Measurements from ENCODE around the gene ITIH2.
A peak's percentile ranks its signal among the peaks of the same experiment; 100 is the strongest.
"Not testable (repeated sequence)": the region's sequence is repeated elsewhere in the genome, so short reads cannot be mapped to it uniquely, and the experiment has no call there.

Gene ITIH2

DNA sequence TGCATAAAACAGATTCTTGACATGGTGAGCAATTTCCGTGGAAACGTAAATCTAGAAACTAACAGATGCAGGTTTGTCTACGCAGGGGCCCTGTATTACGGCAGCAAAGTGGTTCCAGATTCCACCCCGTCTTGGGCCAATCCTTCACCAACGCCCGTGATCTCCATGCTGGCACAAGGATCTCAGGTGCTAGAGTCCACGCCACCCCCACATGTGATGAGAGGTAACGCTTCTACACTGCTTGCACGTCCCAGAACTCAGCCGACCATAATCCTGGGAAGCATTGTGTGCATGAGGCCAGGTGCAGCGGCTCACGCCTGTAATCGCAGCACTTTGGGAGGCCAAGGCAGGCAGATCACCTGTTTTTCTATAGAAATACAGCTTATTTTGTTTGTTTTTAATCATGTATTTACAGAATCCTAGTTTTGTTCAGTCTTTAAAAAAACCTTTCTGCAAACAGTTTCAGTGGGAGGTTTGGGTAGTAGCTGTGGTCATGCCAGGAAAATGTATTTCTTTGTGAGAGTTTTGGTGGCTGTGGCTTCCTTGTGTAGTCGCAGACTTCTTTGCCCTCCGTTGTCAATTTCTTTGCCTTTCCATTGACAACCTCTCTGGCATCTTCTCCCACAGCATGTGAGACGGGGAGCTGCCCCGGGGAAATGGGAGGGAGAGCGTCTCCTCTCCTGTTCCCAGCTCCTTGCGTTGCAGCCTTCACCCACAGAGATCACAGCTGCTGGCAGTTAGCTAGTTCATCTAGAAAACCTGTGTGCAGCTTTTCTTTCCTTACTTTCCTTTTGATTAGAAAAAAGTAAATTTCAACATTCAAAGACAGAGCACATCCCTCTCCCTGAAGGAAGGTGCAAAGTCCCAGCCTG, 35.7 kb downstream of the ITIH2 start:
- FAIRE-seq, result no peak
- DNase-seq (ENCODE audit: insufficient read length, low spot score), result no peak

DNA sequence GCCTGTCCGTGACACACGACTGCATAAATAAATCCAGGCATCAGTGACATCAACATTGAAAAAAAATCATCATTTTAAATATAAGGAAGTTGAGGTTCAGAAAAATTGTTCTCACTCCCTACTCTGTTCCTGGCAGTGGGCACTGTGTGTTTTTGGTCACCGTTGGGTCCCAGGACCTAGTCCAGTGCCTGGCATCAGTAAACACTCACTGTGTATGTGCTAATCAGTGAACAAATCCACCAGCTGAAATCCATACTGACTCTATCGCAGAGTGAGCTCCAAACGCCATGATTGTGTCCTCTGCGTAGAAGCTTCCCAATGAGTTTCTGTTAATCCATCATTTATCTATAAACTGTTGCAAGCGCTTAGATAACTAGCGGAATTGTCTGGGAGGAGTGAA, 41.2 kb downstream of the ITIH2 start:
- DNase-seq (ENCODE audit: insufficient read length, low spot score) (no peak), FAIRE-seq (no peak)

DNA sequence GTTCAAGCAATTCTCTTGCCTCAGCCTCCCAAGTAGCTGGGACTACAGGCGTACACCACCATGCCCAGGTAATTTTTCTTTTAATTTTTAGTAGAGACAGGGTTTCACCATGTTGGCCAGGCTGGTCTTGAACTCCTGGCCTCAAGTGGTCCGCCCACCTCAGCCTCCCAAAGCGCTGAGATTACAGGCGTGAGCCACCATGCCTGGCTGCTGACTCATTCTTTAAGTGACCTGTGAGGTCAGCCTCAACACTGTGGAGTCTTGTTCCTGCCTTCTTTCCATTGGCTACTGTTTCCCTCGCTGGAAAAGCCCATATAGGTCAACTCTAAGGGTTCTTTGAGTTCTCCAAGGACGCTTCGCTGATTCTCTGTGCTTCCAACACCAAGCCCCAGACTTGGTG, 45.5 kb downstream of the ITIH2 start:
- not testable (repeated sequence) for FAIRE-seq; DNase-seq (ENCODE audit: insufficient read length, low spot score)

DNA sequence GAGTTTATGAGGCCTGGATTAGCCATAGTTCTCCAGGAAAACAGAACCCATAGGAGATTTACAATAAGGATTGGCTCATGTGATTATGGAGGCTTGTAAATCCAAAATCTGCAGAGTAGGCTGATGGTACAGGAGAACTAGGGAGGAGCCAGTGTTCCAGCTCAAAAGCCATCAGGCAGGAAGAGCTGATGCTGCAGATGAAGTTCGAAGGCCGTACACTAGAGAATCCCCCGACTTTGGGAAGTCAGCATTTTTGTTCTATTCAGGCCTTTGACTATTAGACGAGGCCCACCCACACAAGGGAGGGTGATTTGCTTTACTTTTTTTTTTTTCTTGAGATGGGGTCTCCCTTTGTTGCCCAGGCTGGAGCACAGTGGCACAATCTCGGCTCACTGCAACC, 47.1 kb downstream of the ITIH2 start:
- FAIRE-seq, result no peak

DNA sequence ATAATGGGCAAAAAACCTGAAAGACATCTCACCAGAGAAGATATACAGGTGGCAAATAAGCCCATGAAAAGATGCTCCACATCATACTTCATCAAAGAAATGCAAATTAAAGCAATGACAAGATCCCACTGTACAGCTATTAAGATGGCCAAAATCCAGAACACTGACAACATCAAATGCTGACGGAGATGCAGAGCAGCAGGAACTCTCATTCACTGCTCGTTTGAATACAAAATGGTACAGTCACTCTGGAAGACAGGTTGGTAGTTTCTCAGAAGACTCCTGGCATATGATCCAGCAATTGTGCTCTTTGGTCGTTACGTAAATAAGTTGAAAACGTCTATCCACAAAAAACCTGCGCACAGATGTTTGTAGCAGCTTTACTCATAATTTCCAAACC, 49.1 kb downstream of the ITIH2 start:
- no peak for DNase-seq (ENCODE audit: insufficient read length, low spot score)
- FAIRE-seq, result no peak

More for the DNA sequence above, 47.1 kb downstream of the ITIH2 start:
- no peak for DNase-seq (ENCODE audit: insufficient read length, low spot score)

DNA sequence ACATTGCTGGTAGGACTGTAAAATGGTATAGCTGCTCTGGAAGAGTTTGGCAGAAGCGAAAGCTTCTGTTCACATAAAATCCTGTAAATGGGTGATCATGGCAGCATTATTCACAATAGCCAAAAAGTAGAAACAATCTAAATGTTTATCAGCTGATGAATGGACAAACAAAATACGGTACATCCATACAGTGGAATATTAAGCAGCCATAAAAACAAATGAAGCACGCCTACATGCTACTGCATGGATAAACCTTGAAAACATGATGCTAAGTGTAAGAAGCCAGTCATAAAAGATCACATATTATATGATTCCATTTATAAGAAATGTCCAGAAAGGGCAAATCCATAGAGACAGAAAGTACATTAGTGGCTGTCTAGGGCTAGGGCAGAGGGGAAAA, 52.0 kb downstream of the ITIH2 start:
- DNase-seq (ENCODE audit: insufficient read length, low spot score) (no peak), FAIRE-seq (no peak)

DNA sequence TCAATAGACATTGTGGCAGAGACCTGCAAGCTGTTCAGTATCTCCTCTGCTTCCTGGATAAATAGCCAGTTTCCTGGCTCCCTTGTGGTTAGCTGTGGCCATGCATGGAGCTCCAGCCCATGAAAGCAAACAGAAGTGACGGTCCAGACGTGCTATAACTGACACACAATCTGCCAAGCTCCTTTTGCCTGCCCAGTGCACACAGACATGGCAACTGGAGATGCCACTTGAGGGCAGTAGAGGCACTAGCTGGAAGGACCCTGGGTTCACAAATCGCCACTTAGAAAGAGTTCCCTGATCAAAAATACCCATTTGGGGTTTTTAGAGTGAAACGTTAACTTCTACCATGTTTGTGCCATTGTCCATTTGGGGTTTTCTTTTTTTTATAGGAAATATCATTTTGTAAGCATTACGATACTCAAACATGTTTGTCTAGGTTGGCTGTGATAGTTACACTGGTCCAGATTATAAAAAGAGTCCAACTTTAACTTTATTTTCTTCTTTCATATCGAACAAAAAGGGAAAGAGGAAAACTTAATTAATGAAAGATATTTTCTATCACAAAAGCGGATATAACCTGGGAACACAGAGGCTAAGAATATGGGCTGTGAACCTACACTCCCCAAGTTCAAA, 53.4 kb downstream of the ITIH2 start:
- FAIRE-seq, result no peak
- no peak for DNase-seq (ENCODE audit: insufficient read length, low spot score)

DNA sequence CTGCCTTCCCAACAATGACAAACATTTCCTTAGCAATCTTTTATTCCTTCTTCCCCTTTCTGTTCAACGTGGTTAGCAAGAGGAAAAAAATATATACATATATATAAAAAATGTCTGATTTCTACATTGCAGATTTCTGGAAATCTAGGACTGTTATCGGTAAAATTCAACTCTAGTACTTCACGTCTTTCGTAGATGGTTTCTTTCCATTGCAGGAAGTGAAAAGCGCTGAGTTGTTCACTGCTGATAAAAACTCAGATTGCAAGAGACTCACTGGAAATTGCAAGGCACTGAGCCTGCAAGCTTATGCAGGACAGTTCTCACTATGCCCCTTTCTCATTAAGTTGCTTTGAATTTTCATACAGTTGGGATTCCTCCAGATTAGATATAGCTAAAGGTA, 60.8 kb downstream of the ITIH2 start:
- DNase-seq (ENCODE audit: insufficient read length, low spot score), result no peak
- no peak for FAIRE-seq

DNA sequence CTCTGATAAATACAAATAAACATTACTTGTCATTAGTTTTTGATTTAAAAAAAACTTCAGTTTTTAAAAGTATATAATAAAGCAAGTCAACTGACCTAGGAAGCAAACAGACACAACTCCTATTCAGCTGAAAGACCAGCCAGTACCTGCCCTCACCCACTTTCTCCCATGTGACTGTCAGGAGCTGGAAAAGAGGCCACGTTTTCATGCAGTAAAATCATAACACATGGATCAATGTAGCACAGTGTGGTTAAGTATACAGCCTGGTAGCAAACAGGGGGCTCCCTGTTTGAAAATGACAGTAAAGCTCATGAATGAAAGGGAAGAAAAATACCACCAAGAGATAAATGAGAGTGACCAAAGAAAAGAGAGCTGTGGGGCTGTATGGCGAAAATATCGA, 63.1 kb downstream of the ITIH2 start:
- no peak for DNase-seq (ENCODE audit: insufficient read length, low spot score)
- no peak for FAIRE-seq

DNA sequence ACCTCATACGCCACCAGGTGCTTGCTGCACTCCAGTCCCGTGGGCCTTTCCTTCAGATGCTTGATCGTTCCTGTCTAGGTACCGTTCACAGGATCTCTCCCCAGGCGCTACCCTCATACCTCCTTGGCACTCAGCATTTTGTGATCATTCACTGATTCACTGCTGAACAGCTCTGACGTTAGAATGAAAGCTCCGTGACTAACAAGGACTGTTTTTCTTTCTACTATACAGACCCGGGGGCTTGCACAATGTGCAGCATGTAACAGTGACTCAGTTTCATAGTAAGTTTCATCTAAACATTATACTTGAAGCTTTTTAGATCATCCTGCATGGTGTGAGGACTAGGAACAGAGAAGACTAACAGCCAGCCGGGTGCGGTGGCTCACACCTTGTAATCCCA, 64.1 kb downstream of the ITIH2 start:
- FAIRE-seq (no peak), DNase-seq (ENCODE audit: insufficient read length, low spot score) (no peak)

DNA sequence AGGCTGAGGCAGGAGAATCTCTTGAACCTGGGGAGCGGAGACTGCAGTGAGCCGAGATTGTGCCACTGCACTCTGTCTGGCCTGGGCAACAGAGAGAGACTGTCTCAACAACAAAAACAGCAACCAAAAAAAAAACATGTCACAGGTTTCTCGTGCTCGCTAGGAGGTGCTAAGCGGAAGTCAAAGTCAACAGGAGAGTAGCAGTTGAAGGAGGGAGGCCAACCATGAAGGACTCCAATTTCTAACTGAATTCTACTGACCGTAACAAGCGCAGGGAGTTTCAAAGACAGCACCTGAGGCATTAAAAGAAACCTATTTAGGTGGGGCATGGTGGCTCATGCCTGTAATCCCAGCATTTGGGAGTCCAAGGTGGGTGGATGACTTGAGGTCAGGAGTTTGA, 65.3 kb downstream of the ITIH2 start:
- no peak for FAIRE-seq
- DNase-seq (ENCODE audit: insufficient read length, low spot score), result no peak

DNA sequence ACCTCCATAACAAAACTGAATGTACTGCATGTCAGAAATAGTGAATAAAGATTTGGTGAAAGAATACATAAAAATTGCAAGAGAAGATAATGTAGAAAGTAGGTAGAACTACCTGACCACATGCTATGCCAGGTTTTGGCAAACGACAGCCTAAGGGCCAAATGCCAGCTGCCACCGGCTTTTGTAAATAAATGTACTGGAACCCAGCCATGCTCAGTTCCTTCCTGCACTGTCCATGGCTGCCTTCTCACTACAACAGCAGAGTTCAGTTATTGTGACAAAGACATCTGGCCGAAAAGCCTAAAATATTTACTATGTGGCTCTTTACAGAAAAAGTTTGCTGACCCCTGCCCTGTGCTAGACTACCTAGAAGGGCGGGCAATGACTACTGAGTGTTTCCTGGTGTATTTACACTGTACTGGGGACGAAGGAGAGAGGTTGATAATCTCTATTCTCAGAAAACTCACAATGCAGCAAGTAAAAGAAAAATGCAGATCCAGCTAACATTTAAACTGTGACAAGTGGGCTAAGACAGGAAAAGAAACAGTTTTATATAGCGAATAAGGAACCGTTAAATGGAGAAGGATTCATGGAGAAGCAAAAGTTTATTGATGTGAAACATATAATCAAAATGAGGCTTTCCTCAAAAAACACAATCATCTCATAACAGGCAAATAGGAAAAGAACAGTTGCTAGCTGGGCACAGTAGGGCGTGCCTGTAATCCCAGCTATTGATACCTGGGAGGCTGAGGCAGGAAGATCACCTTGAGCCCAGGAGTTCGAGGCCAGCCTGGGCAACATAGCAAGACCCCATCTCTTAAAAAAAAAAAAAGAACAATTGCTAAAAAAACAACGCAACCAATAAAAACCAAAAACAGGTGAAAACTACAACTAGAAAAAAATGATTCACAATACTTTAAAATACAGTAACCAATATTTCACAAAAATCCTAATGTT, 71.0 kb downstream of the ITIH2 start:
- DNase-seq (ENCODE audit: insufficient read length, low spot score) (no peak), FAIRE-seq (no peak)

DNA sequence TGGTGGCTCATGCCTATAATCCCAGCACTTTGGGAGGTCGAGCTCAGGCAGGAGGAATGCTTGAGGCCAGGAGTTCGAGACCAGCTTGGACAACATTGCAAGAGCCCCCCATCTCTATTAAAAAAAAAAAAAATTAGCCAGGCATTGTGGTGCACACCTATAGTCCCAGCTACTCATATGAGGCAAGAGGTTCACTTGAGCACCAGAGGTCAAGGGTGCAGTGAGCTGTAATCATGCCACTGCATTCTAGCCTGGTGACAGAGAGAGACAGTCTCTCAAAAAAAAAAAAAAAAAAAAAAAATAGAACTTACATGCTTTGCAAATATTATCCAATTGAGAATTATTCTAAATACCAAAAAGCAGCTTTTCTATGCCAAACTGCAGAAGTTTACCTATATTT, 73.7 kb downstream of the ITIH2 start:
- FAIRE-seq, result no peak
- no peak for DNase-seq (ENCODE audit: insufficient read length, low spot score)

DNA sequence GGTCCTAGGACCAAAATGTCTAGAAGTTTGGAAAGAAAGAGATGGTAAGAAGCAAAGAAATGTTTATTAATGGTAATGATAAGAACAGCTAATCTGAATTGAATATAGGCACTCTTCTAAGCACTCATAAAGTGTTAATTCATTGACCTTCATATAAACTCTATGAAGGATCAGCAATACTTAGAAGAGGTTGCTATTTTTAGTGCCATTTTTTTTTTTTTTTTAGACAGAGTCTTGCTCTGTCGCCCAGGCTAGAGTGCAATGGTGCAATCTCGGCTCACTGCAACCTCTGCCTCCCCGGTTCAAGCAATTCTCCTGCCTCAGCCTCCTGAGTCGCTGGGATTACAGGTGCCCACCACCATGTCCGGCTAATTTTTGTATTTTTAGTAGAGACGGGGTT, 79.1 kb downstream of the ITIH2 start:
- not testable (repeated sequence) for DNase-seq (ENCODE audit: insufficient read length, low spot score); FAIRE-seq

DNA sequence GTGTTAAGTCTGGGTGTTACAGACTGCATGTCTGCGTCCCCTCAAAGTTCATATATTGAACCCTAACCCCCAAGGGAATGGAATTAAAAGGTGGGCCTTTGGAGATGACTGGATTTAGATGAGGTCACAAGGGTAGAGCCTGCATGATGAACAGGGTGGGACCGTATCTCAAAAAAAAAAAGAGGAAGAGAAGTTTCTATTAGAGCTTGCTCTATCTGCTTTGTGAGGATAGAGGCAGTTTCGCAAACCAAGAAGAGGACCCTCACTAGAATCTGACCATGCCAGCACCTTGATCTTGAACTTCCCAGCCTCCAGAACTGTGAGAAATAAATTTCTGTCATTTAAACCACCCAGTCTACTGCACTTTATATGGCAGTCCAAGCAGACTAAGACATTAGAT, 83.3 kb downstream of the ITIH2 start:
- no peak for FAIRE-seq
- no peak for DNase-seq (ENCODE audit: insufficient read length, low spot score)

DNA sequence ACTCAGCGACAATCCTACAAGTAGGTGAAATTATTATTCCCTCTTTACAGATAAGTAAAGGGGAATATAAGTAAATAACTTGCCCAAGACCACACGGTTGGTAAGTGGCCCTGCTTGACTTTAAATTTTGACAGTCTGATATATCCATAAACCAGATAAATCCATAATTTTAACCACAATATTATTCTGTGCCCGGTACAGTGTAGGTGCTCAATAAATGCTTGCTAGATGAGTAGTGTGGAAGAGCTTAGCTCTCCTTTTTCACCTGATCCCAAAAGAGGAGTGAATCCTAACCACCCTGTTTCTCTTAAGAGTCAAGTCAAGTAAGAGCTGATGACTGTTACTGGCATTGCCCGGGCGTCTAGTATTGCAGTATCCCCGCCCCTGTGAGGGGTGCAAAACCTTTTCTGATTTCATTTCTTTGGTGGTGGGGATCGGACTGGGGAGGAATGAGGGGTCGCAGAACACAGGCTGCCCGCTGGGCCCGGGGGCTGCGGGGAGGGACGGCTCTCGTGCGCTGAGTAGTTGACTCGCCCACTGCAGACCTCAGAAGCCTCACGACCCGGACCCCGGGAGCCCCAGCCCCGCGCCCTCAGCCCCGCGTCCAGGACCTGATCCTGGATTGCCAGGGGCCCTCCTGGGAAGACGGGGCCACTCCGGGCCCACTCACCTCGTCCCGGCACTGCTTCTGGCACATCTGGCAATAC, 84.2 kb downstream of the ITIH2 start:
- FAIRE-seq, result peak; percentile 49
- peak; percentile 4 for DNase-seq (ENCODE audit: insufficient read length, low spot score)

DNA sequence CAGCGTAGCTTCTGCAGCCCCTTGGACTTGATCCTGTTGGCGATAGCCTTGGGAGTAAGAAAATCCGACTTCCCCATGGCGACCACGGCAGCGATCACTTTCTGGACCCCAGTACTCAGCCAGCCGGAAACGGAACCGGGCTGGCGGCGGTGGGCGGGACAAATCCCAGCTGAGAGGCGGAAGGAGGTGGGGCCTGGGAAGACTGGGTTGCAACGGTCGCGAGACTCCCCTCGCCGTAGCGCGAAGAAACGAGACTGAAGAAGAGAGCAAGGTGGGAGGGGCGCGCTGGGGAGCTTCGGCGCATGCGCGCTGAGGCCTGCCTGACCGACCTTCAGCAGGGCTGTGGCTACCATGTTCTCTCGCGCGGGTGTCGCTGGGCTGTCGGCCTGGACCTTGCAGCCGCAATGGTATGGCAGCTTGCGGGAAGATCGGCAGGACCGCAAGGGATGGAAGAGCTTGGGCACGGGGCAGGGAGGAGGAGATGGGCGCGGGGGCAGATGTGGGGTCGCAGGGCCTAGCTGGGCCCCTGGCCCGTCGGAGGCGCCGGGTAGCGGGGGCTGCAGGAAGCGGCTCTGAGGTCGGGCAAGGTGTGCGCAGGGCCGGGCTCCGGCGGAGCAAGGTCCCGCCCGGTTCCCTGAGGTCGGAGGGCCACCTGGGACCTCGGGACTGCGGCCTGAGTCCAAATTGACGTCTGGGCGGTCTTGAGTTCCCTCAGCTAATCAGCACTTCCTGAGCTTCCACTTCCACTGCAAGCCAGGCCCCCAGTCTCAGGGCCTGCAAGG, 84.9 kb downstream of the ITIH2 start, which contains the start of the genes ATP5F1C and KIN:
TSS of gene ATP5F1C (plus strand) at position 321 of the 782 bp plus-strand sequence. CDS start at position 352, 31 bp downstream.
TSS of gene KIN (minus strand) at position 137 of the 782 bp plus-strand sequence. CDS start at position 77, 60 bp downstream.
- FAIRE-seq (peak; percentile 99), DNase-seq (ENCODE audit: insufficient read length, low spot score) (peak; percentile 91)

DNA sequence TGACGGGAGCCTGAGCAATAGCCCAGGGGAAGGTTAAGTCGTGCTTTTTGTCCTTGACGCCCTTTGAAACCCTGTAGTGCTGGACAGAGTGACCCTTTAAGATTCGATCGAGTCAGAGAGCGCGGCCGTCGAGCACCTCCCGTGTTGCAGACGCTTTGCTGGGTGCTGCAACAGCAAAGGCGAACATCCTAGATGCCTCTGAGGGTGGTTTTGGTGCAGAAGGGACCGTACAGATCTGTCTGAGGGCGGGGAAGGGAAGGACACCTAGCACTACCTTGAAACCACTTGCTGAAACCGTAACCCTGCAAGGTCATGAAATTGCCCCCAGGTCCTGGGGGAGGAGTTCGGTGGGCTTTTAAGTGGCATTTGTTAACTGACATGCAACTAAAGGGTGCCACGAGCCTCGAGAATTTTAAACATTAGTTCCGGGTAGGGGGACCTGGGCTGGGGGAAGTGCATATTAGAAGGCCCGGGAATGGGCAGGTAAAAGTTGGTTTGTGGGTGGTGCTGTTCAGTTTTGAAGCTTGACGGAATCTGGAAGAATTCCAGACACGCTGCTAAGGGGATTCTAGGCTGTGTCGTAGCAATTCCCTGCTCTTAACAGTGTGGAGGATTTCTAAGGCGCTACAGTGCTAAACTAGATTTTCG, 85.6 kb downstream of the ITIH2 start:
- no peak for DNase-seq (ENCODE audit: insufficient read length, low spot score)
- FAIRE-seq, result peak; percentile 51

DNA sequence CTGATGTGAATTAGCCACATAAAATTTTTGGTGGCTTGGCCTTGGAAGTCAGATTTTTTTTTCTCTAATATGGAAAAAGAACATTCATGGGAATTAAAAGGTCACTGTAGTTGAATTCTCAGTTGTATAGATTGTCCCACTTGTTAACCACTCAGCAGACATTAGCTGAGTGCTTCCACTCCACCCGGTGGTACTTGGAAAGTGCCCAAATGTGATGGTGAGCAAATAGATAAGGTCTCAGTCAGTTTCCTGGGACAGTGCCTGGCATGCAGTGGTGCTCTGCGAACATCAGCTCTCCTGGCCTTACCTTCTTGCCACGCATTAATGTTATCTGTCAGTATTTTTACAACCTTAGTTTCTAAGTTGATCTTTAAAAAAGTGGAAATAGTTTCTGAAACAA, 86.3 kb downstream of the ITIH2 start:
- DNase-seq (ENCODE audit: insufficient read length, low spot score), result no peak
- no peak for FAIRE-seq
